Measurements from ENCODE around the gene FSCN2.

DNA sequence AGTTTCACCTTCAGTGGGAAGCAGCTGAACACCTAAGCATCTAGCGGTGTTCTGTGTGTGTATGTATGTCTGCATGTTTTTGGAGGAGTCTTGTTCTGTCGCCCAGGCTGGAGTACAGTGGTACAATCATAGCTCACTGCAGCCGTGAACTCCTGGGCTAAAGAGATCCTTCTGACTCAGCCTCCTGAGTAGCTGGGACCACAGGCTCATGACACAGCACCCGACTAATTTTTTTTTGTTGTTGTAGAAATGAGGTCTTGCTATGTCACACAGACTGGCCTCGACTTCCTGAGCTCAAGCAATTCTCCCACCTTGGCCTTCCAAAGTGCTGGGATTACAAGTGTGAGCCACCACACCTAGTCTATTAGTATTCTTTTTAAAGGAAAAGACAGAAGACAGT is 54.2 kb downstream of the FSCN2 start:
- TF ChIP-seq, protein P1, sequence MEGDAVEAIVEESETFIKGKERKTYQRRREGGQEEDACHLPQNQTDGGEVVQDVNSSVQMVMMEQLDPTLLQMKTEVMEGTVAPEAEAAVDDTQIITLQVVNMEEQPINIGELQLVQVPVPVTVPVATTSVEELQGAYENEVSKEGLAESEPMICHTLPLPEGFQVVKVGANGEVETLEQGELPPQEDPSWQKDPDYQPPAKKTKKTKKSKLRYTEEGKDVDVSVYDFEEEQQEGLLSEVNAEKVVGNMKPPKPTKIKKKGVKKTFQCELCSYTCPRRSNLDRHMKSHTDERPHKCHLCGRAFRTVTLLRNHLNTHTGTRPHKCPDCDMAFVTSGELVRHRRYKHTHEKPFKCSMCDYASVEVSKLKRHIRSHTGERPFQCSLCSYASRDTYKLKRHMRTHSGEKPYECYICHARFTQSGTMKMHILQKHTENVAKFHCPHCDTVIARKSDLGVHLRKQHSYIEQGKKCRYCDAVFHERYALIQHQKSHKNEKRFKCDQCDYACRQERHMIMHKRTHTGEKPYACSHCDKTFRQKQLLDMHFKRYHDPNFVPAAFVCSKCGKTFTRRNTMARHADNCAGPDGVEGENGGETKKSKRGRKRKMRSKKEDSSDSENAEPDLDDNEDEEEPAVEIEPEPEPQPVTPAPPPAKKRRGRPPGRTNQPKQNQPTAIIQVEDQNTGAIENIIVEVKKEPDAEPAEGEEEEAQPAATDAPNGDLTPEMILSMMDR (conservative IDR thresholded peaks at IDR 0.05; ENCODE audit: low read depth in 2 of 2) = no peak
- TF ChIP-seq POLR2AphosphoS5 (IDR thresholded peaks at IDR 0.05; ENCODE audit: low read depth) = no peak
- no peak for TF ChIP-seq EZH2 (IDR thresholded peaks at IDR 0.05; ENCODE audit: low read depth, unreplicated experiment)
- TF ChIP-seq EZH2phosphoT487 (IDR thresholded peaks at IDR 0.05; ENCODE audit: unreplicated experiment) = no peak
